Stimulated activated CD8-positive, alpha-beta memory T cell treated with anti-CD3 and anti-CD28 coated beads, Interleukin-7, amount 100 ng/mL, for 24 hours (primary cell): ENCODE results near the gene HJURP.

ENCODE experiments used
- DNase-seq: peaks from one replicate; pipeline ENCODE4 v3.0.0-alpha.2; 2020; ENCODE audit warnings: low read depth

The HJURP gene

GRCh38 chr2:233813236-233814055 lies 40.9 kb downstream of the HJURP start:
- no peak for DNase-seq

GRCh38 chr2:233811732-233812131 lies 42.6 kb downstream of the HJURP start:
- DNase-seq = no peak

- DNase-seq = no peak
Observed at GRCh38 chr2:233811087-233811486, 43.2 kb downstream of the HJURP start.

DNA sequence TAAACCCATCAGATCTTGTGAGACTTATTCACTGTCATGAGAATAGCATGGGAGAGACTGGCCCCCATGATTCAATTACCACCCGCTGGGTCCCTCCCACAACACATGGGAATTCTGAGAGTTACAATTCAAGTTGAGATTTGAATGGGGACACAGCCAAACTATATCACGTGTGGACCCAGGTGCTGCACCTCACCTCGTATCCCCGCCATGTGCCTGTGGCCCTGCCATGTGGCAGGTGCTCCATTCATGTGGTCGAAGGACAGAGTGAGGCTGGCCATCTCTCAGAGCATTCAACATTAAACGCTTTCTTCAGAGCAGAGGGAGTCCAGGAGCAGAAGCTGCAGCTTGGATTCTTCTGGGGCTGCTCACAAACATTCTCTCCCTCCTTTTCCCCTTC lies 44.0 kb downstream of the HJURP start:
- no peak for DNase-seq

- DNase-seq = no peak
Observed at GRCh38 chr2:233807966-233808935, 46.1 kb downstream of the HJURP start.

DNA sequence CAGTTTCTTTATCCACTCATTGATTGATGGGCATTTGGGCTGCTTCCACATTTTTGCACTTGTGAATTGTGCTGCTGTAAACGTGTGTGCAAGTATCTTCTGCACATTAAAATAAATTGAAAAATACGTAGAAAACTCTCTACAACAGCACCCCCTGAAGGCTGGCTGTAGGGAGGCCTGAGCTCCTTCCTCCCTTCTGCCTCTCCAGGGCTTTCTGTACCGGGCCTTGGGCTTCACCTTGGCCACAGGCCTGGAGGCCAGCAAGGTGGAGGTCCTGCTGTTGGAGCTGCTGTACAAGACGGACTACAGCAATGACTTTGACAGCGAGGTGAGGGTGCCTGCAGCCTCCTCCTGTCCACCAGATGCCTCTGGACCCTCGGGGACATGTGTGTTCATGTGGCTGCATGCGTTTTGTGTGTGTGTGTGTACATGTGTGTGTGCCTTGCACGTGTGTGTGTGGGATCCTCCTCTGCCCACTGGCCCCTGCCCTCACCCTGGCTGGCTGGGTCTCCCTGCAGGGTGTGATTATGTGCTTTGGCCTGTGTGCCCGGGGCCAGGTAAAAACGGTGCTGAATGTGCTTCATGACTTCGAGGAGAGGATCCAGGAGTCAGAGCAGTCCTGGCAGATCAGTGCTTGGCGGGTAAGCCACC lies 47.0 kb downstream of the HJURP start:
- no peak for DNase-seq

- DNase-seq = no peak
Observed at GRCh38 chr2:233803994-233804393, 50.3 kb downstream of the HJURP start.

- DNase-seq = no peak
Observed at GRCh38 chr2:233803292-233803911, 50.9 kb downstream of the HJURP start.

GRCh38 chr2:233802132-233802815 lies 52.1 kb downstream of the HJURP start:
- no peak for DNase-seq

DNA sequence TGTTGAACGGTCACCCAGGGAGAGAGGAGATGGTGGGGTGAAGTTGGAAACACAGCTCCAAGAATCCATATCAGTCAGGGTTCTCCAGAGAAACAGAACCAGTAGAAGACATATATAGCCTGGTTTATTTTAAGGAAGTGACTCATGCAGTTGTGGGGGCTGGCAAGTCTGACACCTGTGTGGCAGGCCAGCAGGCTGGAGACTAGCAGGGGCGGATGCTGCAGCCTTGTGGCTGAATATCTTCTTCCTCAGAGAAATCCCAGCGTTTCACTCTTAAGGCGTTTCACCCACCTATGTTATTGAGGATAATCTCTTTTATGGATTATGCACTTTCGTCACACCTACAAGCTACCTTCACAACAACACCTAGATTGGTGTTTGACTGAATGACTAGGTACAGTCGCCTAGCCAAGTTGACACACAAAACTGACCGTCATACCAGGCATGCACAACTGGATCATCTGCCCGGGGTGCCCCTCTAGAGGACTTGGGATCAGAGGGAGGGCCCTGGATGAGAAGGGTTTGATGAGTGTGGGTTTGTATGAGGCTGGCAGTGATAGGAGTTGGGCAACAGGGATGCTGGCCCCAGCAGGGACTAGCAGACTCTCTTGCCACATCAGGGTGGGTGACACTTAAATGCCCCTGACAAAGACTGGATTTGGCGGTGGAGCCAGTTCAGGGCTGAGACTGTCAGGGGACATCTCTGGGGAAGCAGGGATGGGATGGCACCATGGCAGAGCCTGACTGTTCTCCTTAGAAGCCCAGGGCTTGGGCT lies 52.8 kb downstream of the HJURP start:
- DNase-seq = no peak

- no peak for DNase-seq
Observed at GRCh38 chr2:233800208-233800607, 54.1 kb downstream of the HJURP start.

DNA sequence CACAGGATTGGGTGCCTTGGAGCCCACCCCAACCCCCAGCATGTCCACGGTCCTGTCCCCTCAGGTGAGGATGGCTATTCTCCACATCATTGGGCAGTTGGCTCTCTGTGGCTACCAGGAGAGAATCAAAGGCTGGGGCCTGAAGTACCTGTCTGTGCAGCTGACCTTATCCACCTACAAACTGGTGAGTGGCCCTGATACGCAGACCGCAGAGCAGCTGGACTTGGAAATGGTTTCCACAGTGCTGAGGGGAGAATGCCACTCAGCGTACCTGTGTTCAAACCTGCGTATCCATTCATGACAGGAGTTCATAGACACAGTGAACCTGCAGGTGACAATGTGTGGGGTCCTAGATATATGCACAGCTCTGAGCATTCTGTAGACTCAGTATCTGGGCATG lies 54.6 kb downstream of the HJURP start:
- no peak for DNase-seq

DNA sequence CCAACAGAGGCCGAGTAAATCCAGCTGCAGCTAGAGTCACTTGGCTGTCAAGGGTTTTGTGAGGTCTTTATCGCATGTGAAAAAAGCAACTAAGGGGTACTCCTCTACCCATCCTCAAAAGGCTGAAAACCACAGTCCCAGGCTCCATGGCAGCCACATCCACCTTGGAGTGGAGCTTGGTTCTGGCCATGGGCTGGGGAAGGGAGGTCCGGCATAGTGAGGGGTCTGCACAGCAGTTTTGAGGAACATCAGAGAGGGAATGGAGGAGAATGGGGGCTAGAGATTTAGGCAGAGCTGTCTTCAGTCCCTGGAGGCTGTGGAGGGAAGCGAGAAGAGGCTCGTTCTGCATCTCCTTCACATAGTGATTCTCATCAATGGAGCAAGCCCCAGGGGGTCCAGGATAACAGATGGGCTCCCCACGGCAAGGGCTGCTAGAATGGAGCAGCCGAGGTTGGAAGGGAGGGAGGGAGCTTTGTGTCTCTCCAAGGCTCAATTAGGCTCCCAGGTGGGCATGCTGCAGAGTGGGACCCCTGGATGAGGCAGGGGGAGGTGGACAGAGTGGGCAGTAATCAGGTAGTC lies 55.2 kb downstream of the HJURP start:
- no peak for DNase-seq

- DNase-seq = no peak
Observed at GRCh38 chr2:233798335-233799086, 55.8 kb downstream of the HJURP start.

- DNase-seq = no peak
Observed at GRCh38 chr2:233796254-233796653, 58.1 kb downstream of the HJURP start.

DNA sequence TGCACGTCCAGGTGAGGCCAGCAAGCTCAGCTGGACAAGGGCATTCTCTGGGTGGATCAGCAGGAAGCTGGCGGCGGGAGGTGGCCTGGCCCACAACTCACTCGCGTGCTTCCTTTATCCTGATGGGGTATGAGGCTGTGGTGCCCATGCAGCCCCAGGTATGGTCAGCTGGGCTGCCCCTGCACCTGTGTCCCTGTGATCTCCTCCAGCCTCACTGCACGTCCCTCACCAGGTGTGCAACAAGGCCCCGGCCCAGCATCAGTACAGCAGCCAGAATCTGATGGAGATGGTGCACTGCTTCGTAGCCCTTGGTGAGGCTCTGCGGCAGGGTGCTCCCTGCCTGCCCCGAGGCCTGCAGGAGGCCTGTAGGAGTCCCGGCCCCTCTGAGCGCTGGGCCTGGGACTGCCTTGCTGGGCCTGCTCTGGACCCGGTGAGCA lies 58.6 kb downstream of the HJURP start:
- DNase-seq = no peak

GRCh38 chr2:233794128-233794658 lies 60.1 kb downstream of the HJURP start:
- no peak for DNase-seq

DNA sequence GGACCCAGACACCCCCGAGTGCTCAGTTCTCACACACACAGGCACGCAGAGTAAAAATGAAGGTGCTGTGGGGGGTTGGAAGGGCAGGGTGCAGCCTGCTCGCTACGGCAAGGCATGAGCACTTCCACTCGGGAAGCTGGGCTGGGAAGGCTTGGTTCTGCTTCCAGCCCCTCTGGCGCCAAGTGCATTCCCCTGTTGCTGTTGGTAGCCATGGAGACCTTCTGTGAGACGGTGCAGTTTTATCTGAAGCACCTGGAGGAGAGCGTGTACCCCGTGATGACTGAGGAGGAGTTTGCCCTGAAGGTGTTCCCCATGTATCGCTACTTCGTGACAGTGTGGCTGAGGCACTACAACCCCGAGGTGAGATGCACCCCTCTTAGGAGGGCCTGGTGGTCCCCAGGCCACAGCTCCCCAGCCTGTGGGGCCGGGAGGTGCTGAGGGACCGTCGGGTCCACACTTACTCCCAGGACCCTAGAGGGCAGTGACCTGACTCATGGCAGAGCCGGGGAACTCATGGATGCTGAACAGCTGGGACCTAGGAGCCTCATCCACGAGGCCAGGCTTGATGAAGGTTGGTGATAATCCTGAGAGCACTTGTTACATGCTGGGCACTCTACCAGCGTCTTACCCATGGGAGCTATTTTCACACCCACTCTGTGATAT lies 60.7 kb downstream of the HJURP start:
- DNase-seq = no peak

DNA sequence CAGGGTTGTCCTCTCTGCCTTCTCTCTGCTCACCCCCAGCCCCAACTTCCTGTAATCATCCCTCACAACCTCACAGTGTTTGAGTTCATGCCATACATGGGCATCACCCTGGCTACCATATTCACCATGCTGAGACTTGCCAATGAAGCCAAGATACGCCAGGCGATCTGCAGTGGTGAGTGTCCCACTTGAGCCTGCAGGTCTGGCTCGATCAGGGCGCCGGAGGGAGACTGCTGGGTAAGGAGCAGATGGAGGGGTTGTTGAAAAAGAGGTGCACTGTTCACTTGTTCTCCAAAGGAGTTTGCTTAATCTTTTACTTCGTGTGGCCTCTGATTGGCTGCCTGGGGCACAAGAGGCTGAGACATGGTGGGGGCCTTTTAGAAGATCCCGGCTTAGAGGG lies 61.6 kb downstream of the HJURP start:
- no peak for DNase-seq
